KMS-11 (cell line): ENCODE measurements around the gene DACH2.

Source experiments
- H2AFZ ChIP-seq: fragments of 200-600 bp; sonication (generic); 2 replicates; pipeline ENCODE4 v1.6.1; 2016; ENCODE audit warnings: antibody characterized with exemption, mixed run types, low read depth
- H3K27ac ChIP-seq: fragments of 200-600 bp; sonication (generic); 2 replicates; pipeline ENCODE4 v1.6.1; 2016; ENCODE audit warnings: mild to moderate bottlenecking, mixed run types
- H3K27me3 ChIP-seq: fragments of 200-600 bp; sonication (generic); 2 replicates; pipeline ENCODE4 v1.6.1; 2017; ENCODE audit warnings: mild to moderate bottlenecking, low read depth, mixed run types, moderate library complexity; ENCODE audit not compliant: insufficient read depth
- H3K36me3 ChIP-seq: fragments of 200-600 bp; sonication (generic); 2 replicates; pipeline ENCODE4 v1.6.1; 2017; ENCODE audit warnings: mild to moderate bottlenecking, mixed run types; ENCODE audit not compliant: insufficient read depth
- H3K4me1 ChIP-seq: fragments of 200-600 bp; sonication (generic); 2 replicates; pipeline ENCODE4 v1.6.1; 2016; ENCODE audit warnings: mild to moderate bottlenecking, low read depth, mixed run types; ENCODE audit not compliant: poor library complexity, severe bottlenecking
- H3K4me2 ChIP-seq: fragments of 200-600 bp; sonication (generic); 2 replicates; pipeline ENCODE4 v1.7.0; 2016; ENCODE audit warnings: mild to moderate bottlenecking, mixed run types
- H3K4me3 ChIP-seq: fragments of 200-600 bp; sonication (generic); IDR thresholded peaks from 2 replicates; pipeline ENCODE4 v1.6.1; 2017; ENCODE audit warnings: low read depth, low read length, mixed read lengths; ENCODE audit not compliant: insufficient read depth
- H3K79me2 ChIP-seq: fragments of 200-600 bp; sonication (generic); 2 replicates; pipeline ENCODE4 v1.6.1; 2016; ENCODE audit warnings: low read depth, mixed run types; ENCODE audit not compliant: insufficient read depth
- H3K9ac ChIP-seq: fragments of 200-600 bp; sonication (generic); 2 replicates; pipeline ENCODE4 v1.6.1; 2016; ENCODE audit warnings: mild to moderate bottlenecking, mixed run types
- H4K20me1 ChIP-seq: fragments of 200-600 bp; sonication (generic); 2 replicates; pipeline ENCODE4 v1.6.1; 2016; ENCODE audit warnings: mild to moderate bottlenecking, mixed run types; ENCODE audit not compliant: insufficient read depth
- TF ChIP-seq, protein P1 (sequence below): fragments of 200-600 bp; sonication (generic); conservative IDR thresholded peaks from 2 replicates; pipeline ENCODE4 v1.6.1; 2017; ENCODE audit warnings: low read depth, mild to moderate bottlenecking, antibody characterized with exemption, low read length, moderate library complexity, mixed read lengths

The DACH2 gene

DNA sequence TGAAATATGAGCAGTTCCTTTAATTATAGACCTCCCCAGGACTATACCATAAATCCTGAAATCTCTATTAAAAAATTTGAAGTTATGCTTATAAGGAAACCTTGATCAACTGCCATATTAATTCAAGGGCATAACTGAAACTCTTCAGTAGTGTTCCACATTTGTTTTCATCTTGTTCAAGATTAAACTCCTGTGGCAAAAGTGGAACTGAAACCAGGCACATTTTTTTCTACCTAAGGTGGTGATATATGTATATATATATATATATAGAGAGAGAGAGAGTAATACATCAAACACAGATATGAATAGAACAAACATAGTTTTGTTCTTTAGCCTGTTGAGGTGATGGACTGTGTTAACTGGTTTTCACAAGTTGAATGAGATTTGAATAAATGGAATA is 287.9 kb downstream of the DACH2 start:
- no peaks in the 10 kb centered on the region for H3K36me3 ChIP-seq
- H3K4me2 ChIP-seq, result no peak overlapping the region
- no peak overlapping the region for H2AFZ ChIP-seq
- peaks cover 11% of the 10 kb centered on the region for H3K4me1 ChIP-seq
- no peak overlapping the region for H3K4me3 ChIP-seq
- H4K20me1 ChIP-seq, result no peaks in the 10 kb centered on the region
- no peaks in the 10 kb centered on the region for H3K79me2 ChIP-seq
- no peak overlapping the region for H3K27ac ChIP-seq
- H3K9ac ChIP-seq, result no peak overlapping the region
- H3K27me3 ChIP-seq, result no peaks in the 10 kb centered on the region
- TF ChIP-seq, protein P1, sequence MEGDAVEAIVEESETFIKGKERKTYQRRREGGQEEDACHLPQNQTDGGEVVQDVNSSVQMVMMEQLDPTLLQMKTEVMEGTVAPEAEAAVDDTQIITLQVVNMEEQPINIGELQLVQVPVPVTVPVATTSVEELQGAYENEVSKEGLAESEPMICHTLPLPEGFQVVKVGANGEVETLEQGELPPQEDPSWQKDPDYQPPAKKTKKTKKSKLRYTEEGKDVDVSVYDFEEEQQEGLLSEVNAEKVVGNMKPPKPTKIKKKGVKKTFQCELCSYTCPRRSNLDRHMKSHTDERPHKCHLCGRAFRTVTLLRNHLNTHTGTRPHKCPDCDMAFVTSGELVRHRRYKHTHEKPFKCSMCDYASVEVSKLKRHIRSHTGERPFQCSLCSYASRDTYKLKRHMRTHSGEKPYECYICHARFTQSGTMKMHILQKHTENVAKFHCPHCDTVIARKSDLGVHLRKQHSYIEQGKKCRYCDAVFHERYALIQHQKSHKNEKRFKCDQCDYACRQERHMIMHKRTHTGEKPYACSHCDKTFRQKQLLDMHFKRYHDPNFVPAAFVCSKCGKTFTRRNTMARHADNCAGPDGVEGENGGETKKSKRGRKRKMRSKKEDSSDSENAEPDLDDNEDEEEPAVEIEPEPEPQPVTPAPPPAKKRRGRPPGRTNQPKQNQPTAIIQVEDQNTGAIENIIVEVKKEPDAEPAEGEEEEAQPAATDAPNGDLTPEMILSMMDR, result no peak

DNA sequence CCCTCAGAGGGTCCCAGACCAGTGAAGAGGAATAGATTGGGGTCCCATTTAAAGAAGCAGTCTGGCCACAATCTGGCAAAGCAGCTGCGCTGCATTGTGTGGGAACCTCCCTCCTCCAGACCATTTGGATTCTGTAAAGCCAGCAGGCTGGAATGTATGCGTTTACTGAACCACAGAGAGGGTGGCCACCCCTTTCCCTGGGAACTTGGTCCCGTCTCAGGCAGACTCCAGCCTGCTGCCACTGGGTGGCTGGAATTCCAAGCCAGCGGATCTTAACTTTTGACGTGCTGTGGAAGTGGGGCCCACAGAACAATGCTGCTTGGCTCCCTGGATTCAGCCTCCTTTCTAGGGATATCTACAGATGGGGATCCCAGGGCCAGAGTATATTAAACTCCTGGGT is 307.2 kb downstream of the DACH2 start:
- H3K4me3 ChIP-seq, result no peak overlapping the region
- no peaks in the 10 kb centered on the region for H3K79me2 ChIP-seq
- no peaks in the 10 kb centered on the region for H3K36me3 ChIP-seq
- H3K27ac ChIP-seq, result no peak overlapping the region
- no peaks in the 10 kb centered on the region for H3K4me1 ChIP-seq
- TF ChIP-seq, protein P1, result no peak
- no peaks in the 10 kb centered on the region for H4K20me1 ChIP-seq
- no peaks in the 10 kb centered on the region for H3K27me3 ChIP-seq
- H3K4me2 ChIP-seq, result no peak overlapping the region
- no peak overlapping the region for H2AFZ ChIP-seq
- no peak overlapping the region for H3K9ac ChIP-seq

DNA sequence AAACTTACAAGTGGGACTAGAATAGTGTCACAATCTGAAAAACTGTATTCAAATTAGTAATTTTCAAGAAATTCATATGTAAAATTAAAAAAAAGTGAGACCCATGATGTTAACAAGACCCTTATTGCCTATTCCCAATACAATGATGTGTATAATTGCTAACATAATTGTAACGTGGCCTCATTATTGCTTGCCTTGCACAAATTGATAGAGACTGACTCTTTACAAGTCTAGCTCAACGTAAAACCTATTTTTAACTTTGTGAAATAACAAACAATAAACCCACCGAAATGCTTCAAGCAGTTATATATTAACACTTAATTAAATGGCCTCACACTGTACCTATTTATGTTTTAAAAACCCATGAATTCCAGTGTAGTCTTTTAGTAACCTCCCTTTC is 312.5 kb downstream of the DACH2 start:
- H3K27ac ChIP-seq, result no peak overlapping the region
- no peak overlapping the region for H2AFZ ChIP-seq
- H3K9ac ChIP-seq, result no peak overlapping the region
- no peaks in the 10 kb centered on the region for H3K79me2 ChIP-seq
- H4K20me1 ChIP-seq, result no peaks in the 10 kb centered on the region
- H3K27me3 ChIP-seq, result no peaks in the 10 kb centered on the region
- no peaks in the 10 kb centered on the region for H3K4me1 ChIP-seq
- H3K4me2 ChIP-seq, result no peak overlapping the region
- no peak overlapping the region for H3K4me3 ChIP-seq
- H3K36me3 ChIP-seq, result no peaks in the 10 kb centered on the region
- TF ChIP-seq, protein P1, result no peak

DNA sequence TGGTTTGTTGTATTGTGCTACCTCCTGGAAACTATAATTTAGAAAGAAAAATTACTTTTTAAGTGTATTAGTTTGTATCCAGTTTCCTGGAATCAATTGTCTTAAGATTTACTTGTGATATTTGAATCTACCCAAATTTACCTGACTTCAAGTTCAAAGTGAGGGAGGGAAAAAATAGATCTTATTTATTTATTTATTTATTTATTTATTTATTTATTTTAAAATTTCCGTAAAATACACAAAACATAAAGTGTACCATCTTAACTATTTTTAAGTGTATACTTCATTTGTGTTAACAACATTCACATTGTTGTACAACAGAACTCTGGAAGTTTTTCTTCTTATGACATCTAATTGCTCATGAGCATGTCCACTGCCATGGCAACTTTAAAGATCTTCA is 356.0 kb downstream of the DACH2 start:
- Histone ChIP-seq H3K27me3 (no peaks in the 10 kb centered on the region), H4K20me1 (no peaks in the 10 kb centered on the region), H3K4me2 (no peak overlapping the region), H3K4me3 (no peak overlapping the region), H2AFZ (no peak overlapping the region), H3K9ac (no peak overlapping the region), H3K79me2 (no peaks in the 10 kb centered on the region), H3K36me3 (no peaks in the 10 kb centered on the region), H3K4me1 (no peaks in the 10 kb centered on the region), H3K27ac (no peak overlapping the region)
- TF ChIP-seq, protein P1, result no peak
